ENCODE results near the gene FDCSP. TPM values are rescaled to one million over a fixed set of nuclear protein-coding genes. Genes with fewer than 3 reads are reported as not detected.

FDCSP gene
- polyA plus RNA-seq, result not detected

- Mint-ChIP-seq H3K27ac (no peak within 1 kb of the TSS), H3K36me3 (no peaks in the 10 kb centered on the region), H3K4me3 (no peak within 1 kb of the TSS), H3K9me3 (peaks cover 0 to 8% (median under 1%) of the 10 kb centered on the region in 6 donors), H3K27me3 (ENCODE audit: low read depth in 3 of 3) (peaks cover 0 to 5% (median 4%) of the 10 kb centered on the region in 3 donors), H3K4me1 (no peaks in the 10 kb centered on the region)
- no peak for DNase-seq
Observed at GRCh38 chr4:70225824-70226223, at the start of gene FDCSP. Gene FDCSP (plus strand): TSS chr4:70226124. CDS start chr4:70231195, 5,071 bp downstream.

GRCh38 chr4:70177090-70177489 lies 48.8 kb upstream of the FDCSP start:
- H3K9me3 Mint-ChIP-seq, result peaks cover 0 to 5% (median 2%) of the 10 kb centered on the region in 6 donors
- peaks cover 0 to 1% (median 0%) of the 10 kb centered on the region in 3 donors for H3K27me3 Mint-ChIP-seq (ENCODE audit: low read depth in 3 of 3)
- no peak overlapping the region for H3K27ac Mint-ChIP-seq
- no peaks in the 10 kb centered on the region for H3K36me3 Mint-ChIP-seq
- DNase-seq, result no peak
- no peak overlapping the region for H3K4me3 Mint-ChIP-seq
- H3K4me1 Mint-ChIP-seq, result no peaks in the 10 kb centered on the region

GRCh38 chr4:70178075-70178660 lies 47.8 kb upstream of the FDCSP start:
- Mint-ChIP-seq H3K4me3 (no peak overlapping the region), H3K27ac (no peak overlapping the region), H3K4me1 (no peaks in the 10 kb centered on the region)

GRCh38 chr4:70179811-70180210 lies 46.1 kb upstream of the FDCSP start:
- Mint-ChIP-seq H3K9me3 (peaks cover 0 to 4% (median 1%) of the 10 kb centered on the region in 6 donors), H3K27me3 (ENCODE audit: low read depth in 3 of 3) (peaks cover 0 to 2% (median 1%) of the 10 kb centered on the region in 3 donors), H3K27ac (no peak overlapping the region), H3K4me1 (no peaks in the 10 kb centered on the region), H3K36me3 (no peaks in the 10 kb centered on the region), H3K4me3 (no peak overlapping the region)
- DNase-seq, result no peak

More at GRCh38 chr4:70178075-70178660, 47.8 kb upstream of the FDCSP start:
- DNase-seq, result no peak
- Mint-ChIP-seq H3K27me3 (ENCODE audit: low read depth in 3 of 3) (peaks cover 0 to 1% (median under 1%) of the 10 kb centered on the region in 3 donors), H3K9me3 (peaks cover 0 to 5% (median 2%) of the 10 kb centered on the region in 6 donors), H3K36me3 (no peaks in the 10 kb centered on the region)

- no peak overlapping the region for H3K27ac Mint-ChIP-seq
- DNase-seq, result no peak
- no peaks in the 10 kb centered on the region for H3K4me1 Mint-ChIP-seq
- no peaks in the 10 kb centered on the region for H3K36me3 Mint-ChIP-seq
- H3K4me3 Mint-ChIP-seq, result no peak overlapping the region
- peaks cover 0 to 4% (median 1%) of the 10 kb centered on the region in 6 donors for H3K9me3 Mint-ChIP-seq
- peaks cover 0 to 2% (median 0%) of the 10 kb centered on the region in 3 donors for H3K27me3 Mint-ChIP-seq (ENCODE audit: low read depth in 3 of 3)
Observed at GRCh38 chr4:70181864-70182263, 44.1 kb upstream of the FDCSP start.

- DNase-seq, result no peak
- peaks cover 0 to 4% (median 1%) of the 10 kb centered on the region in 6 donors for H3K9me3 Mint-ChIP-seq
- H3K4me3 Mint-ChIP-seq, result no peak overlapping the region
- peaks cover 0 to 2% (median 0%) of the 10 kb centered on the region in 3 donors for H3K27me3 Mint-ChIP-seq (ENCODE audit: low read depth in 3 of 3)
- H3K27ac Mint-ChIP-seq, result no peak overlapping the region
- no peaks in the 10 kb centered on the region for H3K4me1 Mint-ChIP-seq
- no peaks in the 10 kb centered on the region for H3K36me3 Mint-ChIP-seq
Observed at GRCh38 chr4:70182517-70183167, 43.3 kb upstream of the FDCSP start.

GRCh38 chr4:70183168-70183939 lies 42.6 kb upstream of the FDCSP start:
- H3K27me3 Mint-ChIP-seq (ENCODE audit: low read depth in 3 of 3), result peaks cover 0 to 2% (median 0%) of the 10 kb centered on the region in 3 donors
- no peaks in the 10 kb centered on the region for H3K36me3 Mint-ChIP-seq
- peaks cover 0 to 4% (median under 1%) of the 10 kb centered on the region in 6 donors for H3K9me3 Mint-ChIP-seq
- no peak overlapping the region for H3K4me3 Mint-ChIP-seq
- H3K27ac Mint-ChIP-seq, result no peak overlapping the region
- H3K4me1 Mint-ChIP-seq, result no peaks in the 10 kb centered on the region
- DNase-seq, result no peak

GRCh38 chr4:70183940-70184246 lies 42.0 kb upstream of the FDCSP start:
- Mint-ChIP-seq H3K27me3 (ENCODE audit: low read depth in 3 of 3) (peaks cover 0 to 2% (median 0%) of the 10 kb centered on the region in 3 donors), H3K36me3 (no peaks in the 10 kb centered on the region), H3K4me3 (no peak overlapping the region), H3K4me1 (no peaks in the 10 kb centered on the region), H3K9me3 (peaks cover 0 to 4% (median 0%) of the 10 kb centered on the region in 6 donors), H3K27ac (no peak overlapping the region)
- no peak for DNase-seq

GRCh38 chr4:70187216-70187615 lies 38.7 kb upstream of the FDCSP start:
- no peaks in the 10 kb centered on the region for H3K36me3 Mint-ChIP-seq
- no peak overlapping the region for H3K4me3 Mint-ChIP-seq
- no peak for DNase-seq
- peaks cover 0 to 5% (median 3%) of the 10 kb centered on the region in 6 donors for H3K9me3 Mint-ChIP-seq
- no peaks in the 10 kb centered on the region for H3K4me1 Mint-ChIP-seq
- H3K27me3 Mint-ChIP-seq (ENCODE audit: low read depth in 3 of 3), result peaks cover 0 to 2% (median 0%) of the 10 kb centered on the region in 3 donors
- H3K27ac Mint-ChIP-seq, result no peak overlapping the region

GRCh38 chr4:70190579-70190978 lies 35.3 kb upstream of the FDCSP start:
- no peak overlapping the region for H3K27ac Mint-ChIP-seq
- H3K4me1 Mint-ChIP-seq, result no peaks in the 10 kb centered on the region
- no peak overlapping the region for H3K4me3 Mint-ChIP-seq
- no peak for DNase-seq
- H3K36me3 Mint-ChIP-seq, result no peaks in the 10 kb centered on the region
- peaks cover 0 to 5% (median 3%) of the 10 kb centered on the region in 6 donors for H3K9me3 Mint-ChIP-seq
- no peaks in the 10 kb centered on the region for H3K27me3 Mint-ChIP-seq (ENCODE audit: low read depth in 3 of 3)

- H3K9me3 Mint-ChIP-seq, result peaks cover 0 to 5% (median 3%) of the 10 kb centered on the region in 6 donors
- H3K27ac Mint-ChIP-seq, result no peak overlapping the region
- no peaks in the 10 kb centered on the region for H3K36me3 Mint-ChIP-seq
- no peak for DNase-seq
- no peaks in the 10 kb centered on the region for H3K27me3 Mint-ChIP-seq (ENCODE audit: low read depth in 3 of 3)
- no peaks in the 10 kb centered on the region for H3K4me1 Mint-ChIP-seq
- no peak overlapping the region for H3K4me3 Mint-ChIP-seq
Observed at GRCh38 chr4:70191647-70192046, 34.3 kb upstream of the FDCSP start.

GRCh38 chr4:70192895-70193294 lies 33.0 kb upstream of the FDCSP start:
- Mint-ChIP-seq H3K4me1 (no peaks in the 10 kb centered on the region), H3K27me3 (ENCODE audit: low read depth in 3 of 3) (no peaks in the 10 kb centered on the region), H3K4me3 (no peak overlapping the region), H3K27ac (no peak overlapping the region), H3K9me3 (peaks cover 0 to 8% (median 3%) of the 10 kb centered on the region in 6 donors), H3K36me3 (no peaks in the 10 kb centered on the region)
- no peak for DNase-seq

GRCh38 chr4:70195425-70195824 lies 30.5 kb upstream of the FDCSP start, which contains the start of gene ODAM:
Gene ODAM (plus strand): TSS chr4:70195725. CDS start chr4:70196544, 819 bp downstream.
- peaks cover 0 to 11% (median 1%) of the 10 kb centered on the region in 6 donors for H3K9me3 Mint-ChIP-seq

GRCh38 chr4:70196857-70197256 lies 29.1 kb upstream of the FDCSP start:
- DNase-seq, result no peak
- Mint-ChIP-seq H3K27me3 (ENCODE audit: low read depth in 3 of 3) (no peaks in the 10 kb centered on the region), H3K4me3 (no peak overlapping the region), H3K9me3 (peaks cover 0 to 11% (median 0%) of the 10 kb centered on the region in 6 donors), H3K27ac (no peak overlapping the region), H3K36me3 (no peaks in the 10 kb centered on the region), H3K4me1 (no peaks in the 10 kb centered on the region)

More at GRCh38 chr4:70195425-70195824, 30.5 kb upstream of the FDCSP start, which contains the start of gene ODAM:
- no peak within 1 kb of the TSS for H3K4me3 Mint-ChIP-seq
- no peak for DNase-seq
- no peaks in the 10 kb centered on the region for H3K27me3 Mint-ChIP-seq (ENCODE audit: low read depth in 3 of 3)
- H3K4me1 Mint-ChIP-seq, result no peaks in the 10 kb centered on the region
- no peak within 1 kb of the TSS for H3K27ac Mint-ChIP-seq
- no peaks in the 10 kb centered on the region for H3K36me3 Mint-ChIP-seq

All from immature natural killer cell (primary cell).